Vagina (tissue), 2 donors: ENCODE data around the gene SUGP2. TPM values are rescaled to one million over a fixed set of nuclear protein-coding genes. Genes with fewer than 3 reads are reported as not detected.

Experiments
- DNase-seq, 2 donors: peaks; one replicate each; pipeline ENCODE4 v3.0.0-alpha.2; 2017; ENCODE audit errors: extremely low spot score in 2 of 2
- H3K27ac ChIP-seq: fragments of 200-600 bp; sonication (generic); one replicate; pipeline ENCODE4 v1.5.1; 2019
- H3K27me3 ChIP-seq: fragments of 200-600 bp; sonication (generic); one replicate; pipeline ENCODE4 v1.5.1; 2019
- H3K36me3 ChIP-seq, 2 donors: fragments of 200-600 bp; sonication (generic); one replicate each; pipeline ENCODE4 v1.5.1; 2017 to 2019
- H3K4me1 ChIP-seq: fragments of 200-600 bp; sonication (generic); one replicate; pipeline ENCODE4 v1.5.1; 2019
- H3K4me3 ChIP-seq, 2 donors: fragments of 200-600 bp; sonication (generic); 1 replicate in 1 of 2; 2 replicates in 1 of 2; pipeline ENCODE4 v1.5.1; 2016 to 2019
- H3K9me3 ChIP-seq: fragments of 200-600 bp; sonication (generic); one replicate; pipeline ENCODE4 v1.5.1; 2019
- CTCF ChIP-seq, 3 experiments: fragments of 450-650 bp in 2 of 3; fragments of 200-600 bp in 1 of 3; sonication (generic) in 1 of 3; IDR thresholded peaks; one replicate each; pipeline ENCODE4 v1.5.1; 2017 to 2019; ENCODE audit warnings: antibody characterized with exemption in 3 of 3, mild to moderate bottlenecking in 2 of 3, moderate library complexity in 2 of 3
- POLR2A ChIP-seq, 2 donors: fragments of 450-650 bp; IDR thresholded peaks; one replicate each; pipeline ENCODE4 v1.6.1; 2017; ENCODE audit warnings: antibody characterized with exemption in 2 of 2, mild to moderate bottlenecking in 2 of 2, moderate library complexity in 2 of 2
- POLR2AphosphoS5 ChIP-seq, 2 donors: sonication (generic); formaldehyde crosslinking; IDR thresholded peaks; one replicate each; pipeline ENCODE4 v1.9.0; 2017; ENCODE audit warnings: antibody characterized with exemption in 2 of 2, mild to moderate bottlenecking in 2 of 2, low read depth in 1 of 2; ENCODE audit not compliant: insufficient read depth in 1 of 2
- intact Hi-C: fragments of 100-400 bp; cut with DNase I; formaldehyde crosslinking; loops from one replicate; pipeline ENCODE4 v1.15.1; 2023
- total RNA-seq: library from RNA; depleted of rRNA; stranded (reverse); fragments of >200 nt; gene quantifications from one replicate; pipeline ENCODE4 v1.2.3, GENCODE V29; 2016

Gene SUGP2
- total RNA-seq, 1 donor from 2014 or later = 57.9 TPM

DNA sequence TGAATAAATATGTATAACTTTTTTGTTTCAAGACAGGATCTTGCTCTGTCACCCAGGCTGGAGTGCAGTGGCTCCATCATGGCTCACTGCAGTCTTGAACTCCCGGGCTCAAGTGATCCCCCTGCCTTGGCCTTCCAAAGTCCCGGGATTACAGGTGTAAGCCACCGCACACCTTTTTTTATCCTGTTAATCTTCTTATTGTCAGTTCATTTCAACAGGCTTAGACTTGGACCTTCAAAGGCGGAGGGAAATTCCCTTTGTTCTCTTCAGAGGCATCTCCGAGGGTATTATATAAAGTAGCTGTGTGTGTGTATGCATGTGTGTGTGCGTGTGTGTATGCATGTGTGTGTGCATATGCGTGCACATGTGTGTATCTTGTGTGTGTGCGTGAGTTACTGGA is 35.0 kb downstream of the SUGP2 start:
- no peaks in the 10 kb centered on the region for H3K27me3 ChIP-seq
- intact Hi-C loops = no loop called here
- no peaks in the 10 kb centered on the region for H3K4me1 ChIP-seq
- peaks cover 0 to 30% of the 10 kb centered on the region in 2 donors for H3K36me3 ChIP-seq
- DNase-seq = no peak
- TF ChIP-seq POLR2A (IDR thresholded peaks at IDR 0.05) (no peak), POLR2AphosphoS5 (IDR thresholded peaks at IDR 0.05; ENCODE audit: insufficient read depth in 1 of 2, low read depth in 1 of 2) (no peak), CTCF (IDR thresholded peaks at IDR 0.05) (no peak)
- H3K27ac ChIP-seq = no peak overlapping the region
- H3K4me3 ChIP-seq = no peak overlapping the region
- no peaks in the 10 kb centered on the region for H3K9me3 ChIP-seq

GRCh38 chr19:18996796-18997394 is 36.4 kb downstream of the SUGP2 start:
- H3K4me3 ChIP-seq = no peak overlapping the region
- no peaks in the 10 kb centered on the region for H3K9me3 ChIP-seq
- peaks cover 0 to 30% of the 10 kb centered on the region in 2 donors for H3K36me3 ChIP-seq
- no peaks in the 10 kb centered on the region for H3K4me1 ChIP-seq
- DNase-seq = no peak
- H3K27me3 ChIP-seq = no peaks in the 10 kb centered on the region
- no peak overlapping the region for H3K27ac ChIP-seq
- TF ChIP-seq POLR2AphosphoS5 (IDR thresholded peaks at IDR 0.05; ENCODE audit: insufficient read depth in 1 of 2, low read depth in 1 of 2) (no peak), CTCF (IDR thresholded peaks at IDR 0.05) (no peak), POLR2A (IDR thresholded peaks at IDR 0.05) (no peak)
- intact Hi-C loops = no loop called here

GRCh38 chr19:18996351-18996750 is 37.0 kb downstream of the SUGP2 start:
- H3K4me3 ChIP-seq = no peak overlapping the region
- no peak overlapping the region for H3K27ac ChIP-seq
- peaks cover 0 to 30% of the 10 kb centered on the region in 2 donors for H3K36me3 ChIP-seq
- H3K9me3 ChIP-seq = no peaks in the 10 kb centered on the region
- H3K4me1 ChIP-seq = no peaks in the 10 kb centered on the region
- DNase-seq = no peak
- intact Hi-C loops = no loop called here
- H3K27me3 ChIP-seq = no peaks in the 10 kb centered on the region
- no peak for TF ChIP-seq CTCF (IDR thresholded peaks at IDR 0.05)
- TF ChIP-seq POLR2AphosphoS5 (IDR thresholded peaks at IDR 0.05; ENCODE audit: insufficient read depth in 1 of 2, low read depth in 1 of 2) = no peak
- TF ChIP-seq POLR2A (IDR thresholded peaks at IDR 0.05) = no peak

DNA sequence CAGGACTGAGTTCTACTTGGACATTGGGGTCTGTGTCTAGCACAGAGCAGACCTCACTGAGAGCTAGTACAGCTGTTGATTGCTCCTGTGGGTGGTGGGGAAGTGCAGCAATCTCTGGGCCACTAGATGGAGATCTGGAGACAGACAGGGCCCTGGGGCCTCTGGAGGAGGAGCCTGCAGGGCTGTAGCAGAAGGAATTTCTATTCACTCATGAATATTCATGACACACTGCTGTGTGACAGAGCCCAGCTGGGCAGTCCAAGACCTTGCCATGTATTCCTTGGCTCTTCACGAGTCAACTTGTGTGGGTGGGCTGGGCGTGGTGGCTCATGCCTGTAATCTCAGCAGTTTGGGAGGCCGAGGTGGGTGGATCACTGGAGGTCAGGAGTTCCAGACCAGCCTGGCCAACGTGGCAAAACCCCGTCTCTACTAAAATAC is 37.5 kb downstream of the SUGP2 start:
- intact Hi-C loops = no loop called here
- Histone ChIP-seq H3K27ac (no peak overlapping the region), H3K27me3 (no peaks in the 10 kb centered on the region), H3K36me3 (peaks cover 0 to 30% of the 10 kb centered on the region in 2 donors), H3K9me3 (no peaks in the 10 kb centered on the region), H3K4me3 (no peak overlapping the region), H3K4me1 (no peaks in the 10 kb centered on the region)
- TF ChIP-seq CTCF (IDR thresholded peaks at IDR 0.05) (no peak), POLR2AphosphoS5 (IDR thresholded peaks at IDR 0.05; ENCODE audit: insufficient read depth in 1 of 2, low read depth in 1 of 2) (no peak), POLR2A (IDR thresholded peaks at IDR 0.05) (no peak)
- no peak for DNase-seq

- Histone ChIP-seq H3K9me3 (no peaks in the 10 kb centered on the region), H3K27ac (no peak overlapping the region), H3K4me3 (no peak overlapping the region), H3K27me3 (no peaks in the 10 kb centered on the region), H3K36me3 (peaks cover 0 to 30% of the 10 kb centered on the region in 2 donors), H3K4me1 (no peaks in the 10 kb centered on the region)
- TF ChIP-seq POLR2A (IDR thresholded peaks at IDR 0.05) (no peak), POLR2AphosphoS5 (IDR thresholded peaks at IDR 0.05; ENCODE audit: insufficient read depth in 1 of 2, low read depth in 1 of 2) (no peak), CTCF (IDR thresholded peaks at IDR 0.05) (no peak)
- intact Hi-C loops = no loop called here
- no peak for DNase-seq
Measured at GRCh38 chr19:18993115-18993514, 40.2 kb downstream of the SUGP2 start.
